Stimulated activated CD4-positive, alpha-beta T cell treated with anti-CD3 and anti-CD28 coated beads, Interleukin-12 subunit alpha, Interleukin-12 subunit beta, amount 100 ng/mL, for 24 hours (primary cell): ENCODE data around the gene ADPRM.

ENCODE experiments used
- DNase-seq, 2 experiments: peaks; one replicate each; pipeline ENCODE4 v3.0.0-alpha.2; 2020; ENCODE audit warnings: low read depth in 2 of 2

Gene ADPRM

DNA sequence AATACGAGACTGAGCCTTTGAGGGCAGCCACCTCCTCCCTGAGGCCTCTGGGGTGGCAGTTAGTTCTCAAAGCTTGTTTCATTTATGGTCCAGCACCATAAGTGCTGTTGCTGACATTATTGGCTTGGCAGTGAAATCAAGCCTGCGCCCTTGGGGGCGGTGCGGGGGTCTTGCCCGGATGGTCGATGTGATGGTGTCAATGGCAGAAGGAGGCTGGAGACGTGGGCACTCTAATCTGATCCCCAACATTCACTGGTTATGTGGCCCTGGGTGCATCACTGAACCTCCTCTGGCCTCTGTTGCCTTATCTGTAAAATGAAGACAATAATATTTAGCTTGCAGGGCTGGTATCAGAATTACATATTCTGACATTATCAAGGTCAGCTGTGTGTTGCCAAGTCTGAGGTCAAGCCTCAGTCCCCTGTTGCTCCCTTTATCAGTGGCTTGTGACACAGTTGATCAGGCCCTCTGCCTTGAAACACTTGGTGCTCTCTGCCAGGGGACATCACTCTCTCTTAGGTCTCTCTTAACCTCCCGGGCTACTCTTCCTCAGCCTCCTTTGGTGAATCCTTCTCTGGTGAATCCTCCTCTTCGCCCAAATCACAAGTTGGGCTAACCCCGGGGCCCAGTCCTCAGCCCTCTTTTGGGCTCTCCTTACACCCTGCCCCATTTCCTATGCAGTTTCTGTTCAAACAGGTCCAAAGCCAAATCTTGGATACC lies 44.2 kb downstream of the ADPRM start:
- DNase-seq: no peak

DNA sequence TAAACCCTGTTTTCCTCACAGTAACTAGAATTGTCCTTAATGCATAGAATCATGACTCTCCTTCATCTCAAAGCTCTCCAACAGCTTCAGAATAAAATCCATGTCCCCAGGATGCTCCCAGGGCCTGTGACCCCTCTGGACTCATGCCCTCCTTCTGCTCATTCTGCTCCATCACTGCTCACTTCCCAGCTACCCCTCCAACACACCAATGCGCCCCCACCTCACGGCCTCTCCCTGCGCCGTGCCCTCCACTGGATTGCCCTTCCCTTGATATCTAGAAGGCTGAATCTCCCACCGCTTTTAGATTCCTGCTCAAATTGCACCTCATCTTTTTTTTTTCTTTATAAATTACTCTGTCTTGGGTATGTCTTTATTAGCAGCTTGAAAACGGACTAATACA lies 45.0 kb downstream of the ADPRM start:
- DNase-seq: no peak

DNA sequence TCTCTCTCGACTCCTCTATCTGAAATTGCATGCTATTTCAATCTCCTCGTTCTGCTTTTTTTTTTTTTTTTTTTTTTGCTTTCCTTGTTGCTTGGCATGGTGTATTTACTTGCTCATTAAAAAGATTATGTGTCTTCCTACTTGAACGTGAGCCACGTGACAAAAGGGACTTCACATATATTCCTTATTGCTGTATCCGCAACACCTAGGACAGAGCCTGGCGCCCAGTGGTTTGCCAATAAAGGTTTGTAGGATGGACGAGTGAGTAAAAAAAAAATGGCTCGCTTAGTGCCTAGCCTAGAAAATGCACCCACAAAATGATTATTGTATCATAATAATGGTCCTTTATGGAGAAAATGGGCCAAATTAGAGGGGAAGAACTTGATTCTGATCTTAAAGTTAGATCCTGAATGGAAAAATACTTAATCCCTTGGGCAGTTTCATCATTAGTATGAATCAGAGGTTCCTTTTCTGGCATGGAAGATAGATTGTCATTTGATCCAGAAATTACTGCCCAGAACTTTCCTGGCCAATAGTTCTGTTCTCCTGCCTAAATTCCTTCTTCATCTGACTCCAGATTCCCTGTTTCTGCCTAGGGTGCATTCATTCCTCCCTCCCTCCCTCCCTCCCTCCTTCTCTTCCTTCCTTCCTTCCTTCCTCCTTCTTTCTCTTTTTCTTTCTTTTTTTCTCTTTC lies 46.1 kb downstream of the ADPRM start:
- DNase-seq: no peak

DNA sequence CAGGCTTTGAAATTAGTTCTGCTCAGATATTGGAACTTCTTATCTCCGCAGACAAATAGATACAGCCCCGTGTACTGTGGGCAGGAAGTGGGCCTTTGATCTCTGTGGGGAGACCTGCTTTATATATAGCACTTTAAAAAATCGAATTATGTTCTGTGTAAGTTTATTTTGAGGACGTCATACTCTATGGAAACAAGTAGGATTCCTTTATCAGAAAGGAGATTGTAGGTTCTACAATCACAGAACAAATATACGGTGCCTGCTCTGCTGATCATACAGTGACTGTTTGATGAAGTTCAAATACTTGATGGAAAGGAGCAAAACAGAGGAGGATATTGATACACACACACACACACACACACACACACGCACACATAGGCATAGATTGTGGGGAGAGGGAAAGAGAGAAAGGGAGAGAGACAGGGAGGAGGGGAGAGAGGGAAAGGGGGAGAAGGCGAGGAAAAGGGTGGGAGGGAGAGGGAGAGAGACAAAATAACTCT lies 47.2 kb downstream of the ADPRM start:
- DNase-seq: no peak

DNA sequence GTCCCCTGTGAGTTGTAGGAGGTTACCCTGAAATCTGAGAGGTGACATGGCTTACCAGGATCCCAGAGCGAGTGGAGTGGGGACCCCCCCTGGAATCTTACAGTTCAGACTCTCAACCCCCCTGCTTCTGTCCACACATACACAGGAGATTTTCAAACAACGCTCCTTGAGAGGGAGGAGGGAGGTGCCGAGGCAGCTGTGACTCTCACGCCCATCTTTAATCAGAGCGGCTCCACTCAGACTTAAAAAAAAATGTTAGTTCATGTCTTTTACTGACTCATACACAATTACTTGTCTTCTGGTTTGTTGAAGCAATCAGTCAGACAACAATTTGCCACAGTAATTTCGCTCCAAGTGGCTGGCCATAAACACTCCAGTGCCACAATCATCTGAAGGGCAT lies 47.8 kb downstream of the ADPRM start:
- no peak for DNase-seq

DNA sequence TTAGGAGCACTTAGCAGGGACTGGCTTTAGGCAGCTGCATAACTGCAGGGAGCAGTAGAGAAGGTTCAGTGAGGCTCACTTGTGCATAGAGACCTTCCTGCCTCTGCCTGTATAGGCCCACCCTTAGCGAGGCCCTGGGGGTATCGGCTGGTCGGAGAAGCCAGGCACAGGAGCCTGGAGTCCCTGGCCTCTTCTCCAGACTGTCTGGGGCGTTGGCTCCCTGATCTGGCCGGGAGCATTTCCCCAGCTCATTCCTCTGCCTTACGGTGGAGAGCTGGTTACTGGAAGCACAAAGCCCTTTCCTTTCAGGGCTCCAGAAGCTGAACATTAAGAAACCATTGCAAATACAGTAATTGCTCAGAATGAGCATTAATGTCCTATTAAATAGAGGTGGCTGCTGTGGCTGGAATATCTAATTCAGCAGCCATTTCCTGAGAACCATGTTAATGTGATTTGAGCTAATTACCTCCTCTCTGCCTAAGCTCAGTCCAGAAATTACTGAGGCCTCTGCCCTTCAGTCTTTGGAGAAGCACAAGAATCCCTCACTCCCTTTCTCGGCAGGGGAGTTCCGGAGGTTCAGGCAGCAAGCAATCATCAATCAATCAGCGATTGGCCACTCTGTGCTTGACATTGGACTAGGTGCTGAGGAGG lies 51.3 kb downstream of the ADPRM start:
- DNase-seq: no peak

DNA sequence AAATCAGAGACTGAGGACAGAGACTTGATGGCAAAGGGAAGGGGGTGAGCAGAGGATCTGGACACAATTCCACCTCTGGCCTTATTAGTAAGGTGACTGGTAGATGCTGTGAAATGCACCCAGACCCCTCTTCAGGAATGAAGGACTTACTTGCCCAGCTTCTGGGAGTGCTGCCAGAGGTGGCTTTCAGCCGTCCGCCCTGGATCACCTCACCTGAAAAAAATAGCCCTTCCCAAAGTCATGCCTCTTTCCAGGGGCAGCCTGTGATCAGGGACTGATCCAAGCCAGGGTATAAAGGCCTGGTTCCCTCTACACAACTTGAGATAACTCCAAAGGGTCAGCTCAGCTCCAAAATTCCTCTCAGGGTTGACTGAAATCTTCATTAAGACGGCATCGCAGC lies 52.8 kb downstream of the ADPRM start:
- no peak for DNase-seq

DNA sequence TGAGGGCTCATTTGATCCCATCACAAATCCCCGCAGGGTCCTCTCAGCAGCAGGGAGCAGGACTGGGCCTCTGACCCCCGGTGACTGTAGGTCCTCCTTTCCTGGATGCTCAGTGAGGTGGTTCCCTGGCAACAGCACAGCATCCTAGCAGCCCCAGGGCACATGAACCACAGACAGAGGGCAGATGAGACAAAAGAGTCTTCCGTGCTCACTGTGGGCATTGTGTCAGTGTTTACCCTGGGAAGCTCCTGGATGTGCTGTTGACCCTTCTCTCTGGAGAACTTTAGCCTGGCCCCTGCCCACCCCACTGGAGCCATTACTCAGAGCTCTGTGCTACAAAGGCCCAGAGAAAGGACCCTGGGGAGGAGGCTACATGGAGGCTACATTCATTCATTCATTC lies 54.2 kb downstream of the ADPRM start:
- DNase-seq: no peak

DNA sequence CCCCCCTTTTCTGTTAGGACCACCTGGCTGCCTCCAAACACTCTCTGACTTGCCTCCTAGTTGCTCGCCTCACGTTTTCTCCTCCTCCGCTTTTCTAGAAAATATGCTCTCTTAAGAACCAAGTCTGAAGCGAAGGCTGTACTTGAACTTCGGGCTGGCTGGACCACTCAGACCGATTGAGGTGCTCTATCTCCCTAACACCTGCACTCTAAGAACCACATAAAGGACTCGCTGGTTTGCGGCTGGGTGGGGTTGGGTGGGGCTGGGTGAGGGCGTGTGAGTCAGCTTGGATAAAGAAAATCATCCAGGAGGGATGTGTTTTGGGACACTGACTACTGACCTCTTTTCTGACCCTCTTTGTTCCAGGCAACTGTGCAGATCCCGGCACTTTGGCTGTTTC lies 55.3 kb downstream of the ADPRM start:
- no peak for DNase-seq

DNA sequence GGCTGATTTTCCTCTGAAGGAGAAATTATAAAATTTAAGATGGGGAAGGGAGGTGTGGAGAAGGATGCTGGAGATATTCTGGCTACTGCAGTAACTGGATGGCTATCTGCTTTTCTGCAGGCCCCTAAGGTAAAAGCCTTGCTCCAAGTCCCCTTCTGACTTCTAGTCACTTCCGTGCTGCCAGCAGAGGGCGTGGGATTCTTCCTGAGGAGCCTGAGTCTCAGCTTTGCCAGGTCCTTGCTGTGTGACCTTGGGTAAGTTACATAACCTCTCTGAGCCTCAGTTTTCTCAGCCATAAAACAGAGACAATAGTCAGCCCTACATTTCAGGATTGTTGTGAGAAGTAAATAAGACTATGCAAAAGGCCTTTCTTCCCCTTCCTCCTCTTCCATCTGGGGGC lies 56.7 kb downstream of the ADPRM start:
- peak in 1 of 2 experiments; percentile 23 for DNase-seq

DNA sequence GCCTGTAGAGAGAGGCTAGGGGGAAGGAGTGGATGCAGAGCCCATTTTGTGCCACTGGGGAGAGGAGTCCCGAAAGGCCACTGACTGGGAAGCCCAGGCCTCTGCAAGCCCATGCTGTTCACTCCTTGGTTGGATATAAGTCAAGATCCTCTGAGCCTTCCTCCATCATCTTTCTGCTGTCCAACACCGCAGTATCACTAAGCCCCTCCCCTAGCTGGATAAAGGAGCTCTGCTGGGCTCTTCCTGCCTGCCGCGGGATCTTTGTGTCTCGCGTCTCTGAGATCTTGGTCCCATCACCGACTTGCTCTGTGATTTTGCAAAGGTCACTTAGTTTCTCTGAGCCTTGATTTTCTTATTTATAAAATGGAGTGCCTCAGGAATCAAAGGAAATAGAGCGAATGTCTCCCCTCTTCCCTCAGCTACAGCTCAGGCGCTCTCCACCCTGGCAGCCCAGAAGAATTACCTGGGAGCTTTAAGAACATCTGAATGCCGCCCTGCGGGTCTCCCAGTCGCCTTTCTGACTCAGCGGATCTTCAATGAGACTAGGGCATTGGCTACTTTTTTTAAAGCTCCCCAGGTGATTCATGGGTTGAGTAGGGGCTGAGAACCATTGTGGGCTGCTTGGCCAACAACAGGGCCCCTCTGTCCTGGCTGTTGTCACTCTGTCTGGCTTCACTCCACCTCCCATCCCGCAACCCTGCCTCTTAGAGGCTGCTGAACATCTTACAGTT lies 57.6 kb downstream of the ADPRM start:
- DNase-seq: no peak

DNA sequence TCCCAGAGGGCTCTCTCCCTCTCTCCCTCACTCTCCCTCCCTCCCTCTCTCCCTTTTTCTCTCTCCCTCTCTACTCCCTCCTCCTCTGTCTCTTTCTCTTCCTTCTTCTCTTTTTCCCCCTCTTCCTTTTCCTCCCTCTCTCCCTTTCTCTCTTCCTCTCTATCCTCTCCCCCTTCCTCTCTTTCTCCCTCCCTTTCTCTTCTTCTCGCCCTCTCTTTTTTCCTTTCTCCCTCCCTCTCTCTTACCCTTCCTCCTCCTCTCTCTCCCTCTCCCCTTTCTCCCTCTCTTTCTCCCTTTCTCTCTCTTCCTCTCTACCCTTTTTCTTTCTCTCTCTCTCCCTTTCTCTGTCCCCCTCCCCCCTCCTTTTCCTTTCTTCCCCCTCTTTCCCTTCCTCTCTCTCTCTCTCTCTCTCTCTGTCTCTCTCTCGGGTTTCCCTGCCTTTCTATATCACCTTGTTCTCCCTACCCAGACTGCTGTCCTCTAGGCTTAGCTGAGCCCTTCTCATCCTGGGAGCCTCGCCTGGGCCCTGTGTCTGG lies 58.3 kb downstream of the ADPRM start:
- no peak for DNase-seq

DNA sequence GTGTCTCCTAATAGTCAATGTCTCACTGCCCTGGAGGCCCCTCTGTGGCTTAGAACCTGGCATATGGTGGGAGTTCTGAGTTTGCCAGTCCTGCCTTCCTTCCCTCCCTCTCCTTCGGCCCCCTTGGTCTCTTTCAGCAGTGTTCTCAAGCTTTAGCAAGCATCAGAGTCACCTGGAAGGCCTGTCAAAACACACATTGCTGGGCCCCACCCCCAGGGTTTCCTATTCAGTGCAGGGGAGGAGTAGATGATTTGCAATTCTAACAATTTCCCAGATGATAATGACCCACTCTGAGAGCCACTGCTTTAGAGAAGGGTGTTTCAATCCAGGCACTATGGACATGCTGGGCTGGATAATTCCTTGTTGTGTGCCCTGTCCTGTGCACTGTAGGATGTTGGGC lies 58.8 kb downstream of the ADPRM start:
- no peak for DNase-seq

DNA sequence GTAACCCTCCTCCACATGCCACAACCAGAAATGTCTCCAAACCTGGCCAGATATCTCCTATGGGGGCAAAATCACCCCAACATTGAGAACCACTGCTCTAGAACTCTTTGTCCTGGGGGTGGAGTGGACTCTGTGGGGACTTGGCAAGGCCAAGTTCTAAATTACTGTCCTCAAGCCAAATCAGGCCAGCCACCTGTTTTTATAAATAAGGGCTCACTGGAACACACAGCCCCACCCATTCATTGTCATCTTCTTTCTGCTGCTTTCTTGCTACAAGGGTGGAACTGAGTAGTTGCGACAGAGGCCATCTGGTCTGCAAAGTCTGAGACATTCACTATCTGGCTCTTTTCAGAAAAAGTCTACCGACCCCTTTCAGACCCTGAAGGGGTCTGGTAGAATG lies 59.2 kb downstream of the ADPRM start:
- no peak for DNase-seq

DNA sequence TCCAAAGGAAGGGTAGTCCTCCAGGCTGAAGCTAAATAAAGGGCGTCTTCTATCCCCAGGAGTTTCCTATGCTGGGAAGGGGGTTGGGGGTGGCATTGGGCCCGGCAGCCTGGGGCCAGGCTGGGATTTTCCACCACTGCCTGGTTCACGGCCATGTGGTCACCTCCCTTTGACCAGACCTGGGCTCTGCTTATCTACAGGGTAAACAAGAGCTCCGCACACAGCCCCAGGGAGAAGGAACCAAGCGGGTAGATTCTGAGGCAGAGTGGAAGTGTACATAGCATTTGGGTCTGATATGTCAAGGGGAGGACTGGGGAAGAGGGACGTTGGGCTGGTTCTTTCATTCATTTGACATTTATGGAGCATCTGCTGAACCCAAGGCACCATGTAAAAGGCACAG lies 59.7 kb downstream of the ADPRM start:
- no peak for DNase-seq

DNA sequence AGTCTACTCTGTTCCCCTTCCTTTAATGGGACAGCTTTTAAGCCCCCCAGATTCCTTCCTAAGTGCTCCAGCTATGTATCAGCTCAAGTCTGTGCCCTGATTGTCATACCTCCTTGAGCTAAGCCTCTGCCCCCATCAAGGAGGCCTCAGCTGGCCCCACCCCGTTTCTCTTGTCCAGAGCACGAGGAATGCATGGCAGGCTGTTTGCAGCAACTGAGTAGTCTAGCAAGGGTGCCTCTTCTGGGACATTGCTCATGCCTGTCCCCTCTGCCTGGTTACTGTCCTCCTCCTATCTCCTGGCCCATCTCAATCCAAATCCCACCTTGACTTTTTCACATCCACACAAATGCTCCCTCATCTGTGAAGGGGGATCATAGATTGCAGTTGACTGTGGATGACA lies 60.3 kb downstream of the ADPRM start:
- DNase-seq: no peak

DNA sequence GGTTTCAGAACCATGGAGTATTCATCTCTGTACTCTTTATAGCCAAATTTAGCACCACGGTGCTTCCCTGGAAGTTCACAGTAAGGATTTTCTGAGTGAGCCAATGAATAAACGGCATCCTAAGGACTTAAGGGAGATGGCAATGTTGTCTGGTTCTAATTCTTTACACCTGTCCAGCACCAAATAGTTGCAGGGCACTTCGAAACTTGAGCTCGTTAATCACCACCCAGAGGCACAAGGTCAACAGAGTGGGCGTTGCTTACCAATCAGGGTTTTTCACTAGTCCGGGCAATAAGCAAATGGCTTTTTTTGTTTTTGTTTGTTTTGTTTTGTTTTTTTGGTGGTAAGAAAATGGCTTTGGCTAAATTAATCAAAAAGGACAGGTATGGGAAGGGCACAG lies 60.7 kb downstream of the ADPRM start:
- DNase-seq: no peak
